Upper lobe of left lung (tissue), 6 donors: ENCODE measurements around the gene FANCC. TPM values are rescaled to one million over a fixed set of nuclear protein-coding genes. Genes with fewer than 3 reads are reported as not detected.
"Not testable (repeated sequence)": the region's sequence is repeated elsewhere in the genome, so short reads cannot be mapped to it uniquely, and the experiment has no call there.

Experiments
- ATAC-seq, 2 donors: fragments of 200-7000 bp; cut with Tn5 transposase; one replicate each; pipeline ENCODE4 v1.9.1; 2022; ENCODE audit warnings: mild to moderate bottlenecking in 2 of 2, moderate library complexity in 2 of 2; ENCODE audit not compliant: low FRiP score in 2 of 2
- DNase-seq, 2 donors: peaks; one replicate each; pipeline ENCODE4 v3.0.0-alpha.2; 2019 to 2020
- H3K27ac ChIP-seq, 4 donors: fragments of 200-600 bp; sonication (generic); one replicate each; pipeline ENCODE4 v1.5.1; 2016 to 2019
- H3K27me3 ChIP-seq, 4 donors: fragments of 200-600 bp; sonication (generic); one replicate each; pipeline ENCODE4 v1.5.1; 2017 to 2019
- H3K36me3 ChIP-seq, 4 donors: fragments of 200-600 bp; sonication (generic); one replicate each; pipeline ENCODE4 v1.5.1; 2016 to 2019
- H3K4me1 ChIP-seq, 4 donors: fragments of 200-600 bp; sonication (generic); one replicate each; pipeline ENCODE4 v1.5.1; 2018 to 2019
- H3K4me3 ChIP-seq, 4 donors: fragments of 200-600 bp; sonication (generic); one replicate each; pipeline ENCODE4 v1.5.1; 2017 to 2019; ENCODE audit warnings: mild to moderate bottlenecking in 2 of 4, moderate library complexity in 1 of 4
- H3K9me3 ChIP-seq, 4 donors: fragments of 200-600 bp; sonication (generic); one replicate each; pipeline ENCODE4 v1.5.1; 2018 to 2019
- CTCF ChIP-seq, 6 experiments: fragments of 450-650 bp in 4 of 6; fragments of 200-600 bp in 2 of 6; sonication (generic) in 2 of 6; IDR thresholded peaks; one replicate each; pipeline ENCODE4 v1.5.1; 2016 to 2019; ENCODE audit warnings: antibody characterized with exemption in 6 of 6
- EP300 ChIP-seq, 4 donors: sonication (generic); formaldehyde crosslinking; IDR thresholded peaks; one replicate each; pipeline ENCODE4 v1.5.1; 2017; ENCODE audit warnings: antibody characterized with exemption in 4 of 4, control low read depth in 2 of 4
- POLR2A ChIP-seq, 4 donors: fragments of 450-650 bp; IDR thresholded peaks; one replicate each; pipeline ENCODE4 v1.5.1; 2016 to 2017; ENCODE audit warnings: antibody characterized with exemption in 4 of 4, mild to moderate bottlenecking in 2 of 4
- POLR2AphosphoS5 ChIP-seq, 2 donors: sonication (generic); formaldehyde crosslinking; IDR thresholded peaks; one replicate each; pipeline ENCODE4 v1.5.1; 2017; ENCODE audit warnings: antibody characterized with exemption in 2 of 2
- WGBS, 2 donors: methylation state at CpG; one replicate each; pipeline ENCODE4 v1.1.5; 2017 to 2018; 5-methylcytosine and 5-hydroxymethylcytosine counted together
- total RNA-seq, 6 donors: library from RNA; depleted of rRNA in 4 of 6; stranded (reverse); fragments of >200 nt in 4 of 6; gene quantifications; one replicate each; pipeline versions ENCODE4 v1.1.0 to v1.2.1, GENCODE V29; 2016 to 2021
- donor health status: DM: no; HTN: no; CAD: no; lungs with moderate emphysema.
- donor health status: DM: no; HTN: yes; CAD: no; lungs with severe emphysema.

The FANCC gene
- total RNA-seq, 6 donors from 2014 or later, result 6.7 to 27.2 (median 10.8) TPM

- no peaks in the 10 kb centered on the region for H3K9me3 ChIP-seq
- ATAC-seq (no peak), DNase-seq (no peak)
- H3K36me3 ChIP-seq, result no peaks in the 10 kb centered on the region
- 82 to 87% methylated on average over 3 to 4 of the region's 4 CpGs for WGBS, 2 donors
- no peak overlapping the region for H3K4me3 ChIP-seq
- TF ChIP-seq EP300 (IDR thresholded peaks at IDR 0.05) (no peak), POLR2A (IDR thresholded peaks at IDR 0.05) (no peak)
- no peaks in the 10 kb centered on the region for H3K27me3 ChIP-seq
- no peaks in the 10 kb centered on the region for H3K4me1 ChIP-seq
- H3K27ac ChIP-seq, result no peak overlapping the region
These were observed 88.1 kb downstream of the FANCC start for GRCh38 chr9:95229230-95229915.

- ATAC-seq, result no peak
- Histone ChIP-seq H3K4me1 (no peaks in the 10 kb centered on the region), H3K36me3 (no peaks in the 10 kb centered on the region), H3K4me3 (no peak overlapping the region), H3K27me3 (no peaks in the 10 kb centered on the region), H3K9me3 (no peaks in the 10 kb centered on the region), H3K27ac (no peak overlapping the region)
- no peak for DNase-seq
- WGBS, 2 donors, result 93% methylated on average over 7 of the region's 7 CpGs
- no peak for TF ChIP-seq EP300 (IDR thresholded peaks at IDR 0.05)
- TF ChIP-seq CTCF (IDR thresholded peaks at IDR 0.05), result no peak
- no peak for TF ChIP-seq POLR2AphosphoS5 (IDR thresholded peaks at IDR 0.05)
- no peak for TF ChIP-seq POLR2A (IDR thresholded peaks at IDR 0.05)
These were observed 90.6 kb downstream of the FANCC start for GRCh38 chr9:95226921-95227320.

- ATAC-seq, result no peak
- Histone ChIP-seq H3K4me1 (no peaks in the 10 kb centered on the region), H3K36me3 (no peaks in the 10 kb centered on the region), H3K9me3 (no peaks in the 10 kb centered on the region), H3K4me3 (no peak overlapping the region), H3K27me3 (no peaks in the 10 kb centered on the region), H3K27ac (no peak overlapping the region)
- TF ChIP-seq POLR2A (IDR thresholded peaks at IDR 0.05) (no peak), EP300 (IDR thresholded peaks at IDR 0.05) (no peak), CTCF (IDR thresholded peaks at IDR 0.05) (no peak), POLR2AphosphoS5 (IDR thresholded peaks at IDR 0.05) (no peak)
- DNase-seq, result no peak
These were observed 91.8 kb downstream of the FANCC start for GRCh38 chr9:95225726-95226106.

GRCh38 chr9:95225076-95225725 lies 92.3 kb downstream of the FANCC start:
- Histone ChIP-seq H3K36me3 (no peaks in the 10 kb centered on the region), H3K27me3 (no peaks in the 10 kb centered on the region), H3K4me1 (no peaks in the 10 kb centered on the region), H3K4me3 (no peak overlapping the region), H3K9me3 (no peaks in the 10 kb centered on the region), H3K27ac (no peak overlapping the region)
- no peak for DNase-seq
- TF ChIP-seq CTCF (IDR thresholded peaks at IDR 0.05) (no peak), POLR2AphosphoS5 (IDR thresholded peaks at IDR 0.05) (no peak), EP300 (IDR thresholded peaks at IDR 0.05) (no peak), POLR2A (IDR thresholded peaks at IDR 0.05) (no peak)
- no peak for ATAC-seq
- 63 to 64% methylated on average over 5 of the region's 5 CpGs for WGBS, 2 donors

GRCh38 chr9:95224376-95225019 lies 93.0 kb downstream of the FANCC start:
- TF ChIP-seq EP300 (IDR thresholded peaks at IDR 0.05), result no peak
- no peak for TF ChIP-seq POLR2A (IDR thresholded peaks at IDR 0.05)
- 86 to 94% methylated on average over 3 of the region's 3 CpGs for WGBS, 2 donors
- DNase-seq, result no peak
- Histone ChIP-seq H3K4me1 (no peaks in the 10 kb centered on the region), H3K27ac (no peak overlapping the region), H3K4me3 (no peak overlapping the region), H3K36me3 (no peaks in the 10 kb centered on the region), H3K9me3 (no peaks in the 10 kb centered on the region), H3K27me3 (no peaks in the 10 kb centered on the region)
- no peak for ATAC-seq

GRCh38 chr9:95220352-95220751 lies 97.2 kb downstream of the FANCC start:
- not testable (repeated sequence) for H3K9me3 ChIP-seq, H3K36me3 ChIP-seq, H3K4me3 ChIP-seq, H3K27me3 ChIP-seq, DNase-seq, H3K27ac ChIP-seq, H3K4me1 ChIP-seq, ATAC-seq
- WGBS, 2 donors, result 79 to 89% methylated on average over 4 of the region's 4 CpGs
